ENCODE measurements around the gene COQ9.

GRCh38 chr16:57486858-57487834, 39.9 kb downstream of the COQ9 start:
- TF ChIP-seq, protein P1, sequence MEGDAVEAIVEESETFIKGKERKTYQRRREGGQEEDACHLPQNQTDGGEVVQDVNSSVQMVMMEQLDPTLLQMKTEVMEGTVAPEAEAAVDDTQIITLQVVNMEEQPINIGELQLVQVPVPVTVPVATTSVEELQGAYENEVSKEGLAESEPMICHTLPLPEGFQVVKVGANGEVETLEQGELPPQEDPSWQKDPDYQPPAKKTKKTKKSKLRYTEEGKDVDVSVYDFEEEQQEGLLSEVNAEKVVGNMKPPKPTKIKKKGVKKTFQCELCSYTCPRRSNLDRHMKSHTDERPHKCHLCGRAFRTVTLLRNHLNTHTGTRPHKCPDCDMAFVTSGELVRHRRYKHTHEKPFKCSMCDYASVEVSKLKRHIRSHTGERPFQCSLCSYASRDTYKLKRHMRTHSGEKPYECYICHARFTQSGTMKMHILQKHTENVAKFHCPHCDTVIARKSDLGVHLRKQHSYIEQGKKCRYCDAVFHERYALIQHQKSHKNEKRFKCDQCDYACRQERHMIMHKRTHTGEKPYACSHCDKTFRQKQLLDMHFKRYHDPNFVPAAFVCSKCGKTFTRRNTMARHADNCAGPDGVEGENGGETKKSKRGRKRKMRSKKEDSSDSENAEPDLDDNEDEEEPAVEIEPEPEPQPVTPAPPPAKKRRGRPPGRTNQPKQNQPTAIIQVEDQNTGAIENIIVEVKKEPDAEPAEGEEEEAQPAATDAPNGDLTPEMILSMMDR (conservative IDR thresholded peaks at IDR 0.05; ENCODE audit: low read depth, low read length) = no peak
- no peak for TF ChIP-seq EZH2 (IDR thresholded peaks at IDR 0.05; ENCODE audit: low read length, unreplicated experiment)
